Testis (tissue), 2 donors: ENCODE results near the gene TSPAN1.

Source experiments
- POLR2A ChIP-seq: fragments of 450-650 bp; IDR thresholded peaks from one replicate; pipeline ENCODE4 v1.6.1; 2017; ENCODE audit warnings: antibody characterized with exemption, mild to moderate bottlenecking, moderate library complexity
- TF ChIP-seq, protein P1 (sequence below), 3 experiments: fragments of 450-650 bp in 2 of 3; fragments of 200-600 bp in 1 of 3; sonication (generic) in 1 of 3; IDR thresholded peaks; one replicate each; pipeline ENCODE4 v1.5.1; 2016 to 2019; ENCODE audit warnings: antibody characterized with exemption in 3 of 3, mild to moderate bottlenecking in 2 of 3, moderate library complexity in 1 of 3

DNA sequence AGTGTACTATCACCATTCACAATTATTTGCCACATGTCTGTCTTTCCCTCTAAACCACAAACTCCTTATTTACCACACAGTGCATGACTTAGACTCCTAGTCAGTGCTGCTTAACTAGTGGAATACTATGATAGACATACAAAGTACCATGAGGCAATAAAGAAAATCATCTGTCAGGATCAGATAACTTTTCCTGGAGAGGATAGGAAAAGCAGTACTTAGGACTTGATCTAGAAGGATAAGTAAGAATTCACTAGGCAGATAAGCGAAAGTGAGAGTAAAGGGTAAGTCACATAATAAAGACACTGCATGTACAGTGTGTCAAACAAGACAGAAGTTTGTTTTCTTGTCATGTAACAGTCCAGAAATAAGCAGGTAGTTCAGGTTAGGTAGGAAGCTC is 21.2 kb upstream of the TSPAN1 start:
- TF ChIP-seq, protein P1, sequence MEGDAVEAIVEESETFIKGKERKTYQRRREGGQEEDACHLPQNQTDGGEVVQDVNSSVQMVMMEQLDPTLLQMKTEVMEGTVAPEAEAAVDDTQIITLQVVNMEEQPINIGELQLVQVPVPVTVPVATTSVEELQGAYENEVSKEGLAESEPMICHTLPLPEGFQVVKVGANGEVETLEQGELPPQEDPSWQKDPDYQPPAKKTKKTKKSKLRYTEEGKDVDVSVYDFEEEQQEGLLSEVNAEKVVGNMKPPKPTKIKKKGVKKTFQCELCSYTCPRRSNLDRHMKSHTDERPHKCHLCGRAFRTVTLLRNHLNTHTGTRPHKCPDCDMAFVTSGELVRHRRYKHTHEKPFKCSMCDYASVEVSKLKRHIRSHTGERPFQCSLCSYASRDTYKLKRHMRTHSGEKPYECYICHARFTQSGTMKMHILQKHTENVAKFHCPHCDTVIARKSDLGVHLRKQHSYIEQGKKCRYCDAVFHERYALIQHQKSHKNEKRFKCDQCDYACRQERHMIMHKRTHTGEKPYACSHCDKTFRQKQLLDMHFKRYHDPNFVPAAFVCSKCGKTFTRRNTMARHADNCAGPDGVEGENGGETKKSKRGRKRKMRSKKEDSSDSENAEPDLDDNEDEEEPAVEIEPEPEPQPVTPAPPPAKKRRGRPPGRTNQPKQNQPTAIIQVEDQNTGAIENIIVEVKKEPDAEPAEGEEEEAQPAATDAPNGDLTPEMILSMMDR (IDR thresholded peaks at IDR 0.05): no peak
- no peak for TF ChIP-seq POLR2A
